Measurements from ENCODE around the gene SLC38A4.
"Not testable (repeated sequence)": the region's sequence is repeated elsewhere in the genome, so short reads cannot be mapped to it uniquely, and the experiment has no call there.

DNA sequence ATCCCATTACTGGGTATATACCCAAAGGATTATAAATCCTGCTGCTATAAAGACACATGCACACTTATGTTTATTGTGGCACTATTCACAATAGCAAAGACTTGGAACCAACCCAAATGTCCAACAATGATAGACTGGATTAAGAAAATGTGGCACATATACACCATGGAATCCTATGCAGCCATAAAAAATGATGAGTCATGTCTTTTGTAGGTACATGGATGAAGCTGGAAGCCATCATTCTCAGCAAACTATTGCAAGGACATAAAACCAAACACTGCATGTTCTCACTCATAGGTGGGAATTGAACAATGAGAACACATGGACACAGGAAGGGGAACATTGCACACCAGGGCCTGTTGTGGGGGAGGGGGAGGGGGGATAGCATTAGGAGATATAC is 28.4 kb upstream of the SLC38A4 start:
- TF ChIP-seq, protein P1, sequence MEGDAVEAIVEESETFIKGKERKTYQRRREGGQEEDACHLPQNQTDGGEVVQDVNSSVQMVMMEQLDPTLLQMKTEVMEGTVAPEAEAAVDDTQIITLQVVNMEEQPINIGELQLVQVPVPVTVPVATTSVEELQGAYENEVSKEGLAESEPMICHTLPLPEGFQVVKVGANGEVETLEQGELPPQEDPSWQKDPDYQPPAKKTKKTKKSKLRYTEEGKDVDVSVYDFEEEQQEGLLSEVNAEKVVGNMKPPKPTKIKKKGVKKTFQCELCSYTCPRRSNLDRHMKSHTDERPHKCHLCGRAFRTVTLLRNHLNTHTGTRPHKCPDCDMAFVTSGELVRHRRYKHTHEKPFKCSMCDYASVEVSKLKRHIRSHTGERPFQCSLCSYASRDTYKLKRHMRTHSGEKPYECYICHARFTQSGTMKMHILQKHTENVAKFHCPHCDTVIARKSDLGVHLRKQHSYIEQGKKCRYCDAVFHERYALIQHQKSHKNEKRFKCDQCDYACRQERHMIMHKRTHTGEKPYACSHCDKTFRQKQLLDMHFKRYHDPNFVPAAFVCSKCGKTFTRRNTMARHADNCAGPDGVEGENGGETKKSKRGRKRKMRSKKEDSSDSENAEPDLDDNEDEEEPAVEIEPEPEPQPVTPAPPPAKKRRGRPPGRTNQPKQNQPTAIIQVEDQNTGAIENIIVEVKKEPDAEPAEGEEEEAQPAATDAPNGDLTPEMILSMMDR (IDR thresholded peaks at IDR 0.05) = not testable (repeated sequence)
- TF ChIP-seq POLR2A, POLR2AphosphoS5, EP300 (IDR thresholded peaks at IDR 0.05): not testable (repeated sequence)
